NK-92 (cell line): ENCODE measurements around the gene YWHAG.
"Not testable (repeated sequence)": the region's sequence is repeated elsewhere in the genome, so short reads cannot be mapped to it uniquely, and the experiment has no call there.

Source experiments
- DNase-seq: peaks from one replicate; lab custom pipeline; 2025; ENCODE audit not compliant: unreplicated experiment; lab: John Stamatoyannopoulos, UW

YWHAG gene

GRCh38 chr7:76349313-76349885 is 9.4 kb downstream of the YWHAG start:
- DNase-seq: no peak

GRCh38 chr7:76347710-76348109 is 11.1 kb downstream of the YWHAG start:
- no peak for DNase-seq

- DNase-seq: no peak
Observed at GRCh38 chr7:76346778-76347177, 12.0 kb downstream of the YWHAG start.

- DNase-seq: no peak
Observed at GRCh38 chr7:76346097-76346496, 12.7 kb downstream of the YWHAG start.

- no peak for DNase-seq
Observed at GRCh38 chr7:76343931-76344321, 14.9 kb downstream of the YWHAG start.

GRCh38 chr7:76343294-76343930 is 15.4 kb downstream of the YWHAG start:
- DNase-seq: no peak

GRCh38 chr7:76342222-76342621 is 16.6 kb downstream of the YWHAG start:
- DNase-seq: no peak

- DNase-seq: no peak
Observed at GRCh38 chr7:76340617-76341131, 18.1 kb downstream of the YWHAG start.

- DNase-seq: no peak
Observed at GRCh38 chr7:76338298-76339084, 20.3 kb downstream of the YWHAG start.

GRCh38 chr7:76337147-76337546 is 21.6 kb downstream of the YWHAG start:
- no peak for DNase-seq

GRCh38 chr7:76336094-76336493 is 22.7 kb downstream of the YWHAG start:
- no peak for DNase-seq

- DNase-seq: not testable (repeated sequence)
Observed at GRCh38 chr7:76335417-76335816, 23.4 kb downstream of the YWHAG start.

- DNase-seq: no peak
Observed at GRCh38 chr7:76334320-76334967, 24.3 kb downstream of the YWHAG start.

- no peak for DNase-seq
Observed at GRCh38 chr7:76333511-76334101, 25.2 kb downstream of the YWHAG start.

GRCh38 chr7:76332078-76332477 is 26.7 kb downstream of the YWHAG start:
- DNase-seq: no peak

- DNase-seq: no peak
Observed at GRCh38 chr7:76330673-76331072, 28.1 kb downstream of the YWHAG start.

- DNase-seq: no peak
Observed at GRCh38 chr7:76330261-76330660, 28.5 kb downstream of the YWHAG start.

GRCh38 chr7:76329479-76329878 is 29.3 kb downstream of the YWHAG start:
- no peak for DNase-seq

- DNase-seq: no peak
Observed at GRCh38 chr7:76328389-76328788, 30.4 kb downstream of the YWHAG start.

GRCh38 chr7:76327610-76328009 is 31.2 kb downstream of the YWHAG start:
- DNase-seq: no peak

- no peak for DNase-seq
Observed at GRCh38 chr7:76326646-76327233, 32.1 kb downstream of the YWHAG start.
